ENCODE data around the gene CHURC1.
A peak's percentile ranks its signal among the peaks of the same experiment; 100 is the strongest.
"Not testable (repeated sequence)": the region's sequence is repeated elsewhere in the genome, so short reads cannot be mapped to it uniquely, and the experiment has no call there.

The CHURC1 gene

DNA sequence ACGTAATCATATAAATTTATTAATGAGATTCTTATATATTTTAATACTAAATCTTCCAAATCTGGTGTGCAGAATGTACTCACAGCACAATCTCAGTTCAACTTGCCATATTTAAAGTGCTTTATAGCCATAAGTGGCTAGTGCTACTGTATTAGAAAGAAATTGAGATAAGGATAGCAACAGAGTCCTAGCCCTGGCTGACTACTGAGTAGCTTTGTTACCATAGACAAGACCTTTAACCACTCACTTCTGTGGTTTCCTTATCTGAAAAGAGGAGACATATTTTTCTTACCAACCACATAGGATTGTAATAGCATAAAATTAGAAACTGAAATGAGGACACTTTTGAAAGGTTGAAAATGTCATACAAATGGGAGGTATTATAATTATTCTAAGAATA lies 2.0 kb upstream of the CHURC1 start:
- DNase-seq, result no peak

DNA sequence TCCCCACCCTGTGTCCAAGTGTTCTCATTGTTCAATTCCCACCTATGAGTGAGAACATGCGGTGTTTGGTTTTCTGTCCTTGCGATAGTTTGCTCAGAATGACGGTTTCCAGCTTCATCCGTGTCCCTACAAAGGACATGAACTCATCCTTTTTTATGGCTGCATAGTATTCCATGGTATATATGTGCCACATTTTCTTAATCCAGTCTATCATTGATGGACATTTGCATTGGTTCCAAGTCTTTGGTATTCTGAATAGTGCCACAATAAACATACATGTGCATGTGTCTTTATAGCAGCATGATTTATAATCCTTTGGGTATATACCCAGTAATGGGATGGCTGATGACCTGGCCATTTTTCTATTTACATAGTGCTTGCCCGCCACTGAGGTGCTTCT lies 778 bp upstream of the CHURC1 start:
- not testable (repeated sequence) for DNase-seq

DNA sequence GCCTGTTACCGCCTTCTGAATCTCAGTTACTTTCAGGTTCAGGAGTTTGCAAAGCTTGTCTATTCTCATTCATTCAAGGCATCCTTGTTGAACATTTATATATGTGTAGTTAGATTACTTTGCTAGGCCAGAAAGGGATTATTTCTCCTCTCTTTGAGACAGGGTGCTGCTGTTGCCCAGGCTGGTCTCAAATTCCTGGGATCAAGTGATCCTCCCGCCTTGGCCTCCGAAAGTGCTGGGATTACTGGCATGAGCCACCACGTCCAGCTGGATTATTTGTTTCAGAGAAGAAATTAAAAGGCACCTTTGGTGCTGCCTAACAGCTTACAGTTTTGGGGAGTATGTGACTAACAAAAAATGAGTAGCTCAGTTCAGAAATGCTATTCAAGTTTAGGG lies 772 bp downstream of the CHURC1 start:
- no peak for DNase-seq

DNA sequence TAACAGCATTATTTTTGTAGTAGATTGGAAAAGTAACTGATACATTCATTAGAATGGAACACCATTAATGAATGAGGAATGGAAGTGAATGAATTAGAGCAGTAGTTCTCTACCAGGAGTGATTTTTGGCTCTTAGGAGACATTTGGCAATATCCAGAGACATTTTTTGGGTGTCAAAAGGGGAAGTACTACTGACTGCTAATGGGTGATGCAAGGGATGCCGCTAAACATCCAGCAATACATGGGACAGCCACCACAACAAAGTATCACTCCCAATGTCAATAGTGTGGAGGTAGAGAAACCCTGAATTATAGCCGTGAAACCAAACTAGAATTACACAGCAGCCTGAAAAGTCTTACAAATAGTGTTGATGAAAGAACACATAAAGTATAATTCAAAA lies 1.5 kb downstream of the CHURC1 start:
- no peak for DNase-seq

DNA sequence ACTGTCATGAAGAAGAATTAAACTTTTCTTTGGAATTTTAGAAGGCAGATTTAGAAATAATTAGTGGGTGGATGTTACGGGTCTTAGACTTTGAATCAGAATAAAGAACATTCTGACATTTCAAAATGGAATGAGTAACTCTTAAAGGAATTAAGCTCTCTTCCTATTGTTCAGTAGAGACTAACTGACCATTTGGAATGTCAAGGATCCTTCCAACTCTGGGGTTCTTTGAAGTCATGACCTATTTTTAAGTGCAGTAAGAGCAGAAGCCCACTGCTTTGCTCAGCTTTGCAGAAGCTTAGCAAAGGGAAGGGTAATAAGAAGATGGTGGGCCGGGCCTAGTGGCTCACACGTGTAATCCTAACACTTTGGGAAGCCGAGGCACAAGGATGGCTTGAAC lies 4.0 kb downstream of the CHURC1 start:
- no peak for DNase-seq

DNA sequence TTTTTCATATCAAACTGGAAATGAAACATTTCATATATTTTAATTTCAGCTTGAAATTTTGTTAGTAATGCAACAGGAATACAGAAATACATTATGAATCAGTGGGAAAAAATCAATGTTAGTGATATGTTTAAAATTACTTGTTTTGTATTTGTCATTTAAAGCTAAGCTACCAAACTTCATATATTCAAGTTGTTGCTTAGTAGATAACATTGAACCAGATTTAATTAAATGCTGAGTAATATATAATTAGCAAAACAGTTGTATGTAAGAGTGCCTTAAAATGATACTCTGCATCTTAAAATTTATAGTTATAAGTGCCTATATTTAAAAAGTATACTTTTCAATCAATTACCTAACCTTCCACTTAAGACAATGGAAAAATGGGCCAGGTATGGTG lies 5.0 kb downstream of the CHURC1 start:
- no peak for DNase-seq

DNA sequence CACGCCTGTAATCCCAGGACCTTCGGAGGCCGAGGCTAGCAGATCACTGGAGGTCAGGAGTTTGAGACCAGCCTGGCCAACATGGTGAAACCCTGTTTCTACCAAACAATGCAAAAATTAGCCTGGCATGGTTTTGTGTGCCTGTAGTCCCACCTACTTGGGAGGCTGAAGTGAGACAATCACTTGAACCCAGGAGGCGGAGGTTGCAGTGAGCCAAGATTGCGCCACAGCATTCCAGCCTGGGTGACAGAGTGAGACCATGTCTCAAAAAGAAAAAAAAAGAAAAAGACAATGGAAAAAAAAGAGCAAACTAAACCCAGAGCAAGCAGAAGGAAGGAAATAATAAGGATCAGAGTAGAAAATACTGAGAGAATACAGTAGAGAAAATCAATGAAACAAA lies 5.4 kb downstream of the CHURC1 start:
- no peak for DNase-seq

DNA sequence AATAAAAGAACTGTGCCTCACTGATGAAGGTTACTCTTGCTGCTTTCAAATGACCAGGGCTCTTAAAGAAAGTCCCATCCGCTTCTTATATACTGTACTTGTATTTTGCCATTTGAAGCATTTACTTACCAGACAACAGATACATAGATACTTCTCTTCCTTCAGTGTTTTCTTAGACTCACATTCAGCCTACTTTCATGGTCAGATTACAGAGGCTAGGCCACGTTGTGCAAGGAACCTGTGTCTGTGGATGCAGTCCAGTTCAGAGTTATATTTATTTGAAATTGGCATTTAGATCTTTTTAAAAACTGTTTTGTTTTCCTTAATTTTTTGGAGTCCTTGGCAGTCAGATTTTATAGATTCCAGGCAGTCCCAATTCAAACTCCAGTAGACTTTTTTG lies 6.2 kb downstream of the CHURC1 start:
- DNase-seq, result no peak

DNA sequence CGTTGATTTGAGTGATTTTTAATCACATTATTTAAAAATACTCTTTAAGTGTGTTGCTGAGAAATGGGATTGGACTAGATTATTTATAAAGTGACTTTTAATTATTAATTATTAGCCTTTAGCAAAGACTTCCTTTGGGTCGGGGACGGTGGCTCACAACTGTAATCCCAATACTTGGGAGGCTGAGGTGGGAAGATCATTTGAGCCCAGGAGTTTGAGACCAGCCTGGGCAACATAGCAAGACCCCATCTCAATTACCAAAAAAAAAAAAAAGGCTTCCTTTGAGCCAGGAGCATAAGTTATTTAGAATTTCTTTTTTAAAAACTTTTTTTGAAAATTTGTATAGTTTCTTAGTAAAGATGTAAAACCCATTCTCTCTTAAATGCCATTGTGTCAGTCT lies 8.8 kb downstream of the CHURC1 start:
- no peak for DNase-seq

DNA sequence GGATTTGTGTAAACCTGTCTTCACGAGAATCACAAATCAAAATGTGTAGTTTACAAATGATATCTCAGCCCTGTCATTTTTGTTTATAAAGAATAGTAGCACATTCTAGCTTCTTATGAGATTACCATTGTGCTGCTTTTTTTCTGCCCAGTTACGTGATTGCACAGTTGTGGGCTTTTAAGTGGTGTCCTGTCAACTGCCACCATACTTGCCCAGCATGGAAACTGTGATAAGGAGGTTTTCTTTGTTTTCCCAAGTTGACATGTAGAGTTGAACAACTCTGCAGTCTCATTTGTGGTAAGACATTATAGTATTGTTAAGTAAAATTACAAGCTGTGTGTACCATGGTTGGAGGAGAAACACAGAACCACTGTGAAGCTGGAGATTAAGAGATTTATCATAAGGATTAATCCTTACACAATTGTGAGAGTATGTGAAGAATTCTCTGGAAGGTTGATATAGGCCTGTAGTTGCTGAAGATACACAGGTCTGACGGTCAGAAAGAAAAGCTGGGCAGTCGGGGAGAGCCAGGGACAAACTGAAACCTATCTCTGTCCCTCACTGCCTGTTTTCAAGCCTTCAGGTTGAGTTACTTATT lies 12.2 kb downstream of the CHURC1 start:
- no peak for DNase-seq

DNA sequence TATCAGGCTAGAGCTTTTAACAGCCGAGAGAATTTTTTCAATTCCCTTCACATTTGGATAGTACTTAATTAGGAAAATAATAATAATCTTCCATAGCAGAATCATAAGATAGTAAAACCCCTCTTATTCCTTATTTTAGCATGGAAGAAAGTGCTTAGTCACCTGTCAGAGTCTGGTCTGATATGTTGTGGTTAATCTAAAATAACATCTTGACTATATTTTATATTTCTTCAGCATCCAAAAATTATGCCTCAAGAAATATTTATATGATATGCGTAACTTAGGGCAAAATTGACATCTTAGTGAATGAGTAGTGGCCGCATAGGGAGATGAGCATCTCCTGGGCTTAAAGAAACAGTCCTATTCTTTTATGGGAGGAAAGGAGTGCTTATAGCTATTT lies 12.8 kb downstream of the CHURC1 start:
- DNase-seq, result no peak

DNA sequence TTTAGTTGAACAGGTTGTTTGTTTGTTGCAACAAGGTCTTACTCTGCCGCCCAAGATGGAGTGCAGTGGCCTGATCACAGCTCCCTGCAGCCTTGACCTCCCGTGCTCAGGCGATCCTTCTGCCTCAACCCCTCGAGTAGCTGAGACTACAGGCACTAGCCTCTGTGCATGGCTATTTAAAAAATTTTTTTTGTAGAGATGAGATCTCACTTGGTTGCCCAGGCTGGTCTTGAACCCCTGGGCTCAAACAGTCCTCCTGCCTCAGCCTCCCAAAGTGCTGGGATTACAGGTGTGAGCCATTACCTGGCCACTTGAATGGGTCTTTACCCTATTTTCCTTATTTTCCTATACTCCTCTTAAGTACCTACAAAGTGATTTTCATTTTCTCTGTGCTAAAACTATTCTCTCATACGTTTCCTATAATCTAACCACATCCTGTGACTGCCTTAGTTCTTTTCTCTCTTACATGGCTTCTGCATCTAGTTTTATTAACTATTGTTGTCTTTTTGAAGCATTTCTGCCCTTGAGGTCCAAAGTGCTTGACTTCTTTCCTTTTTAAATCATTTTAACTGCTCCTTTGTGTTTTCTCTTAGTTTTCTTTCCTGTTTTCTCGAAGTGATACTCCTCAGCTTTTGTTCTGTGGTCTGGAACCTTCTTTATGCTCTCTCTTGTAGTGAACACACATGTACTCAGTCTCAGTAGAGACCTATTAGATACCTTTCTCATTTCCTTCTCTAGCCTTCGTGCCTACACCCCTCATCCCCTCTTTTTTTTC lies 14.2 kb downstream of the CHURC1 start:
- no peak for DNase-seq

DNA sequence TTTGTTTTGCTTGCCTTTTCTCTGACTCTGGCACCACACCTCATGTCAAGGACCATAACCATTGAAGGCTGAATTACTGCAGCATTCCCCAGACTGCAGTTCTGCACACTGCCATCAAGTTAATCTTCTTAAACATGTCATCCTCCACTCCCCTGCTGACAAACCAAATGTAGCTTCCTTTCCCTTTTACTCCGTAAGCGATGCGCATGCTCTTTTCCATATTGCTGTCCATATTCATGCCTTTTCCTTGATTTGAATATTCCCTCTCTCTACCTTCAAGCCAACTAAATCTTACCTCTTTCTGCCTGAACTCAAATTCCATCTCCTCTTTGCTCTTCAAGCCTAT lies 14.7 kb downstream of the CHURC1 start:
- DNase-seq, result no peak

DNA sequence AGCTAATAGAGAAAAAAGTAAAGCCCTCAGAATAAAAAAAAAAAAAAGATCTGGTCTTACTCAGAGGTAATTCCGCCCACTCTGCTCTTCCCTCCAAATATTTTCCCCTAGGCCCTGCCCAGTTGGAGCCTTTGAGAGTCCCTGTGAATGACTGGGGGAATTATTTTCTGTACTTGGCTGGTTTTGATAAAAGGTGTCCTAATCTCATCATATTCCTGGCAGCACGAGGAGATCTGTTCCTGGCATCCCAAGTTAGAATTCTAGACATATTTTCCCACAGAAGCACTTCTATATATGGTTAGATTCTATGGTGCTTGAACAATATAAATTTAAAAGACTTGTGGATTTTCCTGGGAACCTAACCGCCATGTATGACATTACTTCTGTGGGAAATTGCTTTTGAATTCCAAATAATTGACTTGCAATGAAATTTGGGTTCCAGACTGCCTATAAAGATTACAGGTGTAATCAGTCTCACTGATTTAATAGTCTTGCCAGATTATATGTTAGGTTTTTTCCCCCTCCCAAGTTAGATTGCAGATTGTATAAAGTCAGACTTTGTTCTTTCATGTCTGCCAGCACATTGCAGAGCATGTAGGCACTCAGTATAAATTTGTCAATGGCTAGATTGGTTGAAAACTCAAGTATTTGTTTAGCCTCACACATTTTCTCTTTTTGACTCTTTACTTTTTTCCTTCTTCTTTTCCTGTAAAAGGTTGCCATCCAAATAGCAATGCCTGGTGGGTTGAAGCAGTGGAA lies 16.0 kb downstream of the CHURC1 start:
- DNase-seq, result no peak

DNA sequence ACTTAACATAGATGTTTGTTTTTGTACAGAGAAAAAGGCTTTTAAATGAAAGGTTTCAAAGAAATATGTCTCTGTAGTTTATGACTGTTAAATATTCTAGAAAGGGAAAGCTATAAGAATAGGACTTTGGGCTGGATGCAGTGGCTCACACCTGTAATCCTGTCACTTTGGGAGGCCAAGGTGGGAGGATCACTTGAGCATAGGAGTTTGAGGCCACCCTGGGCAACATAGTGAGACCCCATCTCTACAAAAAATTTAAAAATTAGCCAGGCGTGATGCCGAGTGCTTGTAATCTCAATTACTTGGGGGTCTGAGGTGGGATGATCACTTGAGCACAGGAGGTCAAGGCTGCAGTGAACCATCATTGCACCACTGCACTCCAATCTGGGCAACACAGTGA lies 16.9 kb downstream of the CHURC1 start:
- DNase-seq, result no peak

DNA sequence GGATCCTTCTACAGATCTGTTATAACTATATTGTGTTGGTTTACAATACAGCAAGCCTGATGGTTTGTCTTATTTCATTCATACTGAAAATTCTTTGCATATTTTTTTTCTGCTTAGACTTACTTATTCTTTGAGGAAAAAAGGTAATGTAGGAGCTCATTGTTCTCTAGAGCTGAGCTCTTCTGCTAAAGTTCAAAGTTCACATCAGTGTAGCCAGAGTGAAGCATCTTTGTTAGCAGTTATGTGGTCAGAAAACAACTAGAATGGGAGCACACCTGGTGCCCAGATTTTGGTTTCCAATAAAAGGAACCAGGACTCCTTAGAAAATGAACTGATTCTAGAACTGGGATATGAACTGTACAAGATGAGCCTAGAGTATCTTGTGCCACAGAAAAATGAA lies 18.0 kb downstream of the CHURC1 start:
- DNase-seq, result no peak

DNA sequence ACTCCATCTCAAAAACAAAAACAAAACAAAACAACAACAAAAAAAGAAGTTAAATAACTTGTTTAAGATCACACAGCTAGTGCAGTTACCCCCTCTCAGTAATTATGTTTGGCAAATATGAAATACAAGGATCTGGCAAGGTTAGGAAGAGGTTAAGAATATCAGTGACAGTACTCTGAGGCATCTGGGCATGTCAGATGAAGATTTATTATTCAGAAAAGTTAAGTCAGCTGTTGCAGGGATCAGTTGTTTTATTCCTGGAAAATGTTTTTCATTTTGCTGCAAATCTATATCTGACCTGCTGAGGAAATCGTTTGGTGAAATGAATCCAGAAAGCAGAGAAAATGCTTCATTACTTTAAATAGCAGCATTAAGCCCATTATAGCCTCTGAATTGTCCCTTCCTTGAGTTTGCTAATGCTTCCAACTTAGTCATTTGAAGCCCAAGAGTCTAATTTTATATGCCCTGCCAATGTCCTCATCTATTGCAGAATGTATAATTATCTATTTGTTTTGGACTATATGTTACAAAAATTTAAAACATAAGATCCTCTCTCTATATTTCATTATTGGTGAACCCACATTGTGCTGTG lies 20.2 kb downstream of the CHURC1 start:
- DNase-seq, result no peak

DNA sequence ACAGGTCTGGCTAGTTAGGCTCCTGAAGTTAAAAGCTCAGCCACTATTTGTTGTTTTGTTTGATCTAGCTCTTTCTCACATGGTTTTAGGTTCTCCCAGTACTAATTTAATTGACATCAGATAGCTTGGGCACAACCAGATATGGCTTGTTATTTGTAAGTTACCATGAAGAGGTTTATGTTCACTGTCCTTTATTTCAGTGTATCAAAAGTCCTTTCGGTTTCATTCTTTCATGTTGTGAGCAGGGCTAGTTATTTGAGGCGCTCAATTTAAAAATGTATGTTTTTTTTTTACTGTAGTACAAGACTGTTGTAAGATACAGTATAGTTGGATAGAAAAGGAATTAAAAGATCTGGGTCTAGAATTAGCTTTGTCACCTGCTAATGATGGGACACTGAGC lies 21.3 kb downstream of the CHURC1 start:
- DNase-seq, result no peak

DNA sequence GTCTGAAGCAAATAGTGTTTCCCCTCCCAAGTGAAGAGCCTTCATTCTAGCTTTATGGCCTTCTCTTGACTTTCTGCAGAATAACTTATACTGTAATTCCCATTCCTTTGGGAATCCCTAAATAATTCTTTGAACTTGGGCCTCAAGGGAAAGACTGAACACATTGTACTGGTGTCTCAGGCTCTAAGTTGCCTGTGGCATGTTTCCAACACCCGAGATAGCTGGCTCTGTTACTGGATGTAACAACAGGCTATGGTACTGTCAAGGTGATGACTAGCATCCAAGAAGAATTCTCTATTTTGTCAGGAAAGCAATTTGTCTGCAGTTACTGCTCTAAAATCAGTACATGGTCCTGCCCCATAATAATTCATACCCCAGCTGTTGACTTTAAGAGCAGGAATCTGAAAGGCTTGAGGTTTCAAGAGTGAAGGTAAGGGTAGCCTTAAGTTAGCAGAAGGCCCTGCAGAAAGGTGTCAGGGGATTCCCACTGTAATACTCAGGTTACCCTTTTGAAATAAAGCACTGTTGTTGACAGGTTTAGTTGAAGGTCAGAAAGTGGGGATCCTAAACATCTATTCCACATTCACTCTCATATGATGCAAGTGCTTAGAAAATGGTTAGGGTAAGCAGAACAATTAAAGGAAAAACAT lies 23.0 kb downstream of the CHURC1 start:
- no peak for DNase-seq

DNA sequence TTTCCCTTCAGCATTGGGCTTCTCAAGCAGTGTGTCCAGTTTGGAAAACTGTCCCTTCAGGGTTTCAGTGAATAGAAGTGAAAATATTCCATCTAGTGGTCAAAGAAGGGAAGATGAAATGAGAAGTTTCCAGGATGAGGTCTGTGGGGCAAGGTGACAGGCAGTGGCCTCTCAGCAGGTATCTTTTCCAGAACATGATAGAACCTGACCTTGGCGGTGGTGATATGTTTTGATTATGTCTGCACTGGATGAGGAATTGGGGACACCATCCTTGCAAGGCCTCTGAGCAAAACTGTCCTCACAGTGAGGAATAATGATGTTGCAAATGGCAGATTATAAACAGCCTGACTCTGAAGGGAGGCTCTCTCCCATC lies 23.6 kb downstream of the CHURC1 start:
- no peak for DNase-seq

DNA sequence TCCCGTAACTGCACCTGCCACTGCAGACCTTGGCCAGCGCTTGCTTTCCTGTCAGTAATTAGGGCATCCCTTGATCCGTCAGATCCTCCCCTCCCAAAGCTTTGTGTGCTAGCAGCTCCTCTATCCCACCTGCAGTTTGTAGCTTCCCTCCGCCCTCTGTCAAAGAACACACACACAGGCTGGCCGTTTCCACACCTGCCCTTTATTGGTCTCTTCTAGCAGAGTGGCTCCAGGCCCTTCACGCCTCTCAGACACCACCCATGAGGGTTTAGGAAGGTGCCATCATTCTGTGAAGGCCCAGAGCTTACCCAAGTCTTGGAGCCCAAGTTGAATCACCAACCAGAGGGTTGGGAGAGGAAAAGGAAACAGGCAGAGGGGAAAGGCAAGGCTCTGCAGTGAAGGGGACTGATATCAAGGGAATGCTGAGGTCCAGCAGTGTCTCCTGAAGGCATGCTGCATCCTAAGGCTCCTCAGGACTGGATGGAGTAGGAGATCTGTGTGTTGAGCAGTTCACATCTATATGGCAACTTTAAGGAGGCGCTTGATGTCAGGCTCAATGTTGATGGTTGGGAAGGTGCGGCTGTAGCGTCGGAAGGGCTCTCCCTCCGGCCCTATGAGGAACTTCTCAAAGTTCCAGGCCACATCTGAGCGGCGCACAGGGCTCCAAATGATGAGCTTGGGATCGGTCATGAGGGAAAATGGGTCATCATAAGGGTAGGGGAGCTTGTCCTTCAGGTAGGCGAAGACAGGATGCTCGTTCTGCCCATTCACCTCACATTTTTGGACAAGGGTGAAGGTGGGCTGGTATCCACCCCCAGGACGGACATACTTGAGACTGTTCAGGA lies 24.9 kb downstream of the CHURC1 start:
- peak; percentile 78 for DNase-seq

DNA sequence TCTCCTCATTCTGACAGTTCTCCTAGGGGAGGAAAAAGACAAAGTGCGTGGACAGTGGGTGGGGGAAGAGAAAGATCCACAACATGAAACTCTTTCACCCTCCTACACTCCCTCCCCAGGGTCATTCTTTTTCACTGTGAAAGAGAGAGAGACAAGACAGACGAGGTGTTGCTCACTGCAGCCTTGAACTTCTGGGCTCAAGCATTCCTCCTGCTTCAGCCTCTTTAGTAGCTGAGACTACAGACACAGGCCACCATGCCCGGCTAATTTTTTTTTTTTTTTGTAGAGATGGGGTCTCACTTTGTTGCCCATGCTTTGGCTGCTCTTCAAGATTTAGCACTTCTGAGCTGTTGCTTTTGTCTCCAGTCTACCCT lies 25.5 kb downstream of the CHURC1 start:
- DNase-seq, result no peak

Data from NCI-H146 (cell line).